Measurements from ENCODE around the gene TCP10L. TPM values are rescaled to one million over a fixed set of nuclear protein-coding genes. Genes with fewer than 3 reads are reported as not detected.

Gene TCP10L
- total and polyA plus RNA-seq, 2 of the 8 experiments (the other 6 are each of a cell fraction or from before 2014, with no cell fraction given), result 0.45 to 0.99 TPM

DNA sequence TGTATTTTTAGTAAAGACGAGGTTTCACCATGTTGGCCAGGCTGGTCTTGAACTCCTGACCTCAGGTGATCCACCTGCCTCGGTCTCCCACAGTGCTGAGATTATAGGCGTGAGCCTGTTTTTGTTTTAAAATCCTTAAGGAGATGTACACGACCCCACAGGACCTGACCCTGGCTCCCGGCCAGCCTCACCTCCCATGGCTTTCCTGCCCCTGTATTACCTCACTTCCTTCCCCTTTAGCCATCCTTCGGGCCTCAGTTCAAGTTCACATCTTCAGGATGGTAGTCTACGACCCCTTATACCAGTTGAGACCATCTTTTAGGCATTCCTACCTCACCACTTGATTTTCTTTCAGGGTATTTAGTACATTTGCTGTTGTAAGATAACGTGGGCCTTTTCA, 36.3 kb downstream of the TCP10L start:
- no peak overlapping the region for H3K23ac ChIP-seq (ENCODE audit: insufficient read length)
- H2BK20ac ChIP-seq (ENCODE audit: low read length), result no peak overlapping the region
- no peak overlapping the region for H3K18ac ChIP-seq (ENCODE audit: extremely low read depth, low read length)
- no peak overlapping the region for H2BK120ac ChIP-seq (replicated peaks; ENCODE audit: low read depth, low read length)
- H4K20me1 ChIP-seq (replicated peaks in 1 of 2; ENCODE audit: control insufficient read depth in 1 of 2, insufficient read depth in 2 of 2, low read length in 2 of 2), result no peaks in the 10 kb centered on the region
- H4K91ac ChIP-seq (replicated peaks; ENCODE audit: insufficient read length, low read length), result no peak overlapping the region
- no peak overlapping the region for H2AK5ac ChIP-seq (ENCODE audit: low read depth, low read length)
- H2BK12ac ChIP-seq (ENCODE audit: low read depth, low read length), result no peak overlapping the region
- no peak overlapping the region for H4K5ac ChIP-seq (ENCODE audit: insufficient read length, low read depth, low read length)
- H3K9ac ChIP-seq (replicated peaks in 1 of 4; ENCODE audit: extremely low read depth in 1 of 4, low read depth in 3 of 4, low read length in 3 of 4), result no peak overlapping the region
- H2AFZ ChIP-seq (ENCODE audit: low read length), result no peak overlapping the region
- H4K8ac ChIP-seq (ENCODE audit: extremely low read depth, insufficient read depth, low read length), result no peak overlapping the region
- no peak overlapping the region for H3K56ac ChIP-seq (replicated peaks; ENCODE audit: insufficient read length, low read depth, low read length)
- no peaks in the 10 kb centered on the region for H3K27me3 ChIP-seq (replicated peaks in 1 of 4; ENCODE audit: control insufficient read depth in 3 of 4, extremely low read depth in 1 of 4, insufficient read depth in 3 of 4, low read length in 3 of 4)
- H3K79me1 ChIP-seq (ENCODE audit: low read depth, low read length), result no peaks in the 10 kb centered on the region
- no peaks in the 10 kb centered on the region for H3K79me2 ChIP-seq (ENCODE audit: control insufficient read depth in 1 of 2, insufficient read depth in 2 of 2, low read length in 2 of 2)
- peaks cover 0 to 6% (median 0%) of the 10 kb centered on the region in 4 experiments; a peak in 4 of 7 replicates for H3K4me1 ChIP-seq (replicated peaks in 1 of 4; ENCODE audit: control insufficient read depth in 3 of 4, insufficient read depth in 4 of 4, low read length in 3 of 4)
- no peak overlapping the region for H3K4me2 ChIP-seq (ENCODE audit: insufficient read depth in 1 of 2, low read depth in 2 of 2, low read length in 2 of 2)
- no peak overlapping the region for H2BK5ac ChIP-seq (ENCODE audit: low read depth, low read length)
- no peaks in the 10 kb centered on the region for H3K36me3 ChIP-seq (ENCODE audit: control insufficient read depth in 2 of 4, insufficient read depth in 4 of 4, low read length in 3 of 4)
- 89% methylated on average over 8 of the region's 8 CpGs; no CpG with 5 or more reads in 1 of the 2 experiments for WGBS, 2 experiments (ENCODE audit: extremely low coverage in 1 of 2, insufficient coverage in 1 of 2, insufficient read length in 1 of 2, insufficient replicate concordance in 2 of 2, low coverage in 1 of 2, low lambda C conversion rate in 2 of 2, missing lambda C conversion rate in 1 of 2)
- no peaks in the 10 kb centered on the region for H3K9me3 ChIP-seq (ENCODE audit: insufficient read depth in 2 of 2, low read depth in 1 of 2, low read length in 1 of 2)
- H3K4ac ChIP-seq (replicated peaks; ENCODE audit: insufficient read length, low read depth, low read length), result no peak overlapping the region
- DNase-seq (ENCODE audit: low read depth in 1 of 2, low spot score in 2 of 2), result no peak
- H2BK15ac ChIP-seq (ENCODE audit: low read length), result no peak overlapping the region
- no peak overlapping the region for H3K4me3 ChIP-seq (ENCODE audit: extremely low read depth in 1 of 4, insufficient read depth in 2 of 4, low read depth in 3 of 4, low read length in 4 of 4)
- no peak overlapping the region for H3K27ac ChIP-seq (ENCODE audit: low read depth, low read length)
- ChIA-PET POLR2A (ENCODE audit: partially characterized antibody) (no interaction called here), CTCF (ENCODE audit: partially characterized antibody) (interaction anchor here (1.5 kb wide), 1 partner anchor 20 kb away, joined by 3 read pairs; no protein-coding TSS in a partner anchor)
- FAIRE-seq, result no peak
- H3K23me2 ChIP-seq (ENCODE audit: low read depth, low read length), result no peaks in the 10 kb centered on the region
- H3K14ac ChIP-seq (ENCODE audit: insufficient read length), result no peak overlapping the region
- no peak for TF ChIP-seq CEBPB (IDR thresholded peaks at IDR 0.05; ENCODE audit: low read depth, low read length)
- TF ChIP-seq, protein P1, sequence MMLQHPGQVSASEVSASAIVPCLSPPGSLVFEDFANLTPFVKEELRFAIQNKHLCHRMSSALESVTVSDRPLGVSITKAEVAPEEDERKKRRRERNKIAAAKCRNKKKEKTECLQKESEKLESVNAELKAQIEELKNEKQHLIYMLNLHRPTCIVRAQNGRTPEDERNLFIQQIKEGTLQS (IDR thresholded peaks at IDR 0.05; ENCODE audit: insufficient read depth, low read depth, low read length), result no peak
- TF ChIP-seq KDM1A (IDR thresholded peaks at IDR 0.05; ENCODE audit: borderline replicate concordance, low read length), result no peak

Measured in H1 (cell line).